ENCODE results near the gene PRR3.

DNA sequence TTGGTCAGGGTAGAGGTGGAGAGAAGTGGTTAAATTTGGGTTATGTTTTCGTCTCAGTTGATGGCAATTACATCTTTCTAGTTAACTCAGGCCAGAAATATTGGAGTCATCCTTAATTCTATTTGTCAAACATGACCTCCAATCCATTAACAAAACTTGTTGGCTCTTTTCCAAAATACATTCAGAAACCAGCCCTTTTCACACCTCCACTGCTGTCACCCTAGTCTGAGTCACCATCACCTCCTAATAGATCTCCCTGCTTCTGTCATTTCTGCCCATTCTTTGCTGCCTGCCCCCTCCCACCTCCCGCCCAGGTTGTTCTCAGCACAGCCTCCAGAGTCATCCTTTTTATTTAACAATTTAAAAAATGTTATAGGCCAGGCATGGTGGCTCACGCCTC, 11.2 kb downstream of the PRR3 start:
- TF ChIP-seq CTCF (IDR thresholded peaks at IDR 0.05), result no peak
- TF ChIP-seq POLR2A (IDR thresholded peaks at IDR 0.05), result no peak

All from stomach (tissue), 4 donors.